Measurements from ENCODE around the gene DCLK1.

DCLK1 gene

DNA sequence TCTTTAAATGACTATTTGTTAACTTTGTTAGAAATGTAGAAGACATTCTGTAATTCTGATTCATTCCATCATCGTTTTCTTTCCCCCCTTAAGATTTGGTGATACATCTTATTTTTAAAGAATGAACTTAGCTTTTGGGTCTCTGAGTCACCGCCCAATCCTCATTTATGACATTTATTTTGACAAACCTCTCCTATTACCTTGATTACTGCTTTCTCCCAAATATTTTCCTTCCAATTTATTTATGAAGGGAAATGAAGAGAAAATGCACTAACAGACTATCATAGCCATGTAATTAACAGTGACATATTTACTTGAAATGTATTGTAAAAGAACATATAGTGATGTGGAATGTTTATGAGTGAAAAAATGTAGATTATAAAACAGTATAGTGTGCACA, 241.6 kb downstream of the DCLK1 start:
- no peak for DNase-seq

GRCh38 chr13:35888981-35889380, 242.2 kb downstream of the DCLK1 start:
- DNase-seq = no peak

- no peak for DNase-seq
Measured at GRCh38 chr13:35888457-35888883, 242.7 kb downstream of the DCLK1 start.

GRCh38 chr13:35887115-35887666, 244.0 kb downstream of the DCLK1 start:
- DNase-seq = no peak

- DNase-seq = no peak
Measured at GRCh38 chr13:35886332-35887114, 244.7 kb downstream of the DCLK1 start.

- no peak for DNase-seq
Measured at GRCh38 chr13:35884211-35884760, 246.9 kb downstream of the DCLK1 start.

GRCh38 chr13:35882722-35883497, 248.3 kb downstream of the DCLK1 start:
- no peak for DNase-seq

GRCh38 chr13:35881360-35881759, 249.8 kb downstream of the DCLK1 start:
- DNase-seq = peak in 1 of 2 experiments; percentile 32

DNA sequence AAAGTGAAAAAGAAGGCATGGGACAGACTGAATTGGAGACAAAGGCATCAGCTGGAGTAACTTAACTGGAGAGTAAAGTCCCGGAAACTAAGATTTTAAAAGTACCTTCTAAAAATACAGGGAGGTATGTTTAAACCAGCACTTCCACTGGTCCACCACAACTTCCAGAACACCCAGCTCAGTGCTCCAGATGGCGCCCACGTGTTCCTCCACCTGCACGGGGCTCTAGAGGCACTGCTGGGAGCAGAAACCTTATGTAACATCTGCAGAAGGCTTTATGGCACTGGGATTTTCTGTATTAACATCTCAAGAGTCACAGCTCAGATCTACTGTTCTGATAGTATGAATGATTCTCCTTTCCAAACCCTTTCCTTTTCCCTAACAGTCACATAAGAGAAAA, 252.1 kb downstream of the DCLK1 start:
- no peak for DNase-seq

GRCh38 chr13:35876601-35877000, 254.6 kb downstream of the DCLK1 start:
- DNase-seq = no peak

GRCh38 chr13:35874704-35875103, 256.5 kb downstream of the DCLK1 start:
- DNase-seq = no peak

- no peak for DNase-seq
Measured at GRCh38 chr13:35872369-35872768, 258.8 kb downstream of the DCLK1 start.

- DNase-seq = no peak
Measured at GRCh38 chr13:35871561-35871960, 259.6 kb downstream of the DCLK1 start.

GRCh38 chr13:35866801-35867200, 264.4 kb downstream of the DCLK1 start:
- no peak for DNase-seq

DNA sequence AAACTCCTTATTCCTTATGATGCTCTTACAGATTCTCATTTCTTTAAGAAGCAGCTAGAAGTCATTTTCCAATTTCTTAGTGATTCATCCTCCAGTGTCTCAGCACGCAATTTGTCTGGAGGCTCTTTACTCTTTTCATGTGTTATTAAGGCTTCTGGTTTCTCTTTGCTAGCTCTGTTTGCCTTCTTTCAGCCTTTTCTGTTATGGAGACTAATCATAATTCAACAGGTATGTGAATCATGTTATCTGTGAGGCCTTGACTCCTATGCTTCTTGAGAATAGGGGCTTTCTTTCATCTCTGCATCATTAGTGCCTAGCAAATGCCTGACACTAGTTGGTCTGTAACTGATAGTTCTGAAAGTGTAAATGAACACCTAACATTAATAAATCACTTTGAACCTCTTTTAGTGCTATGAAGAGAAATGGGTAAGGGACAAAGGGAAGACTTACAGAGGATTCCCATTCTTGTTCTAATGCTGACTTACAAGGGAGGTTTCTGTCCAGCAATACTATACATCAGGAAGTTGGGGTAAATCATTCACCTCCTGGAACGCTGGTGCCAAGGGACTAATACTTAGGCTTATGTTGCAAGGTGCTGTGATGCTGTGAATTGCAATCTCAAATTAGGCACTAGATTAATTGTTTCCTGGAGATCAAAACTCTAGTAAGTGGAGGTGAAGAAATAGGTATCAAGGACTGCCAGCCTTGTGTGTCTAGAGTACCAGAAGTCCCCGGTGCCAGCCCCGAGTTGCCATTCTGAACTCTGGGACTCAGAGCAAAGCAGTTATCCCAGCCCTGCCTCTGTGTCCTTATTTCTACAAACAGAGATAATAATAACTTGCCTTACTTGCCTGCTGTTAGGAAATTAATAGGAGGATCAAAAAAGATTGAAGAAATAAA, 265.6 kb downstream of the DCLK1 start:
- no peak for DNase-seq

DNA sequence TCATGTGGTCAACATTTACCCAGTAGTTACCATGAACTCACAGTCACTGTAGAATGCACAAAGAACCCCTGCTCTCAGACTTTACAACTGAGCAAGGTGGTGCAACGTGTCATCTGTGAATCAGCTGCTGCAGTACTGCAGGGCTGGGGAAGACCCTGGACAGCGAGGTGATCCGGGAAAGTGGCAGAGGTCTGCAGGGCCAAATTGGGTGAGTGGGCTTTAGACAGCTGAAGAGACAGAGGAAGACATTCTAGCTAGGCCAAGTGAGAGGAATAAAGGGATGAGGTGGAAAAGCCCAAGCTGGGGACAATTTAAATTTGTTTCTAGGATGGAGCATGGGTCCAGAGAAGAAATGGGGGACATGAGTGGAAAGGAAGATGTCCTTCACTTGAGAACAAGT, 270.5 kb downstream of the DCLK1 start:
- DNase-seq = no peak

DNA sequence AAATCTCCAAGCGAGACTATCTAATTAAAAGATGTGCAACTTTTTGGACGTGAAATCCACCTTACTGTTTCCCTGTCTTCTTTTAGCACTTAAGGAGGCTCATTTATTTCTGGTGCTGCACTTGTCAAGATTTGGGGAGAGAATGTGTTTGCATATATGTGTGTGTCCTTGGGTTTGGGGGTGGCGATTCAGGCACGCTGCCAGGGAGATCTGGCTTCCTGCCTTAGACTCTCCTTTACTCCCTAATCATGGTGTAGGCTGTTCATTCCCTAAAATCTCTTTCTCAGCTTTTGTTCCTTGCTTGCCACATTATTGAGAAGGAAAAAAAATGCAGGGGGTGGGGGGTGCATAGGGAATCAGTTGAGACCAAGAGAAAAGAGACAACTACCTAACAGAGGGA, 271.2 kb downstream of the DCLK1 start:
- DNase-seq = no peak

DNA sequence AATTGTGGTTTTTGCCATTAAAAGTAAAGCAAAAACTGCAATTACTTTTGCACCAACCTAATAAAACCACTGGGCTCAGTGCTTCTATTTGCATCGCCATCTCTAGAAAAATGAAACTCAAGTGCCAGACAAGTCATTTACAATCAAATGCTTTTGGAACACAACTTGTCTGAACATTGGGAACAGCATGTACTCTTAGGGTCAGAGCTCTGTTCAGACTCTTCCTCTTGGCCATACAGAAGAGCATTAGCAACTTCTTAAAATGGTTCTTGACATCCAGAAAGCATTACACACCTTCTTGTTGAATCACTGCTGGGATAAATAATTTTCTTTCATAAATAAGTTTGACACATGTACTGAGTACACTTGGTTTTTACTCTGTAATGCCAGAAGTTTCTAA, 272.5 kb downstream of the DCLK1 start:
- no peak for DNase-seq

GRCh38 chr13:35857769-35858168, 273.4 kb downstream of the DCLK1 start:
- DNase-seq = no peak

DNA sequence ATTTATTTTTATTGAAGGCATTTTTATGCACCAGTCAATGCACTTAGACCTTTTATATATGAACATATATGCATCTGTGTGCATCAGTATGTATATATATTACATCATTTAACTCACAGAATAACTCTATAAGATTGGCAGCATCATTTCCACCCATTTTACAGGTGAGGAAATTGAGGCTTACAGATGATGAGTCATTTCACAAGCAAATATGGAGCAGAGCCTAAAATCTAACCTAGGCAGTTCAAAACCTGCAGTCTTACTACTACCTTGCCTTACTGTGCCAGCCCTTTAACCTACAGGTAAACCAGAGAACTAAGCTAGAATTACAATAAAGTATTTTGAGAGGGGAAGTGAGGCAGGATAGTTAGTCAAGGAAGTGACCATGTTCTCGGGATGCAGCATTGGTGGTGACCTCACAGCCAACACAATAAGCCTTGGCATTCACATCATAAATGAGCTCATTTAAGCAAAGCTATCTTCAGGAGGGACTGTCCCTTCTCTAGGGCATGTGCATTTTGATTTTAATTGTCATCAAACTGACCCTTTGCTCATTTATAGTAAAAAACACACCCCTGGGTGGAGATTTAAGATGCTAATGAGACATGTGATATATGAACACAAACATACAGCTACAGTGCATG, 274.3 kb downstream of the DCLK1 start:
- DNase-seq = no peak

DNA sequence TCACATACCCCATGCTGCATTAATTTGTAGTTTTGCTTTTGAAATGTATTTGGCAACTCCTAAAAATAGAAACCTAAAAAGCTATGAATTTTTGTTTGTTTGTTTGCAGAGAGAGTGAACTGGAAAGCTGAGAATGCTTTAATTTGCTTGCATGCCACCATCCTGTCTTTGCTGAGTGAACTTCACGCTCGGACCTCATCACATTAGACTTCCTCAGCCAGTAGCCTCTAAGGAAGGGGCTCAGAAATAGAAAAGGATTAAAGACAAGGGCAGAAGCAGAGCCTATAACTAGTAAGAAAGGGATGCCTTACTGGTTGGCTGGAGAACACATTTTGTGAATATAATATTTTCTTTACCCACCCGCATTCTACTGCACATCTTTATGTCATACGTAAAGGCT, 275.1 kb downstream of the DCLK1 start:
- DNase-seq = no peak

DNA sequence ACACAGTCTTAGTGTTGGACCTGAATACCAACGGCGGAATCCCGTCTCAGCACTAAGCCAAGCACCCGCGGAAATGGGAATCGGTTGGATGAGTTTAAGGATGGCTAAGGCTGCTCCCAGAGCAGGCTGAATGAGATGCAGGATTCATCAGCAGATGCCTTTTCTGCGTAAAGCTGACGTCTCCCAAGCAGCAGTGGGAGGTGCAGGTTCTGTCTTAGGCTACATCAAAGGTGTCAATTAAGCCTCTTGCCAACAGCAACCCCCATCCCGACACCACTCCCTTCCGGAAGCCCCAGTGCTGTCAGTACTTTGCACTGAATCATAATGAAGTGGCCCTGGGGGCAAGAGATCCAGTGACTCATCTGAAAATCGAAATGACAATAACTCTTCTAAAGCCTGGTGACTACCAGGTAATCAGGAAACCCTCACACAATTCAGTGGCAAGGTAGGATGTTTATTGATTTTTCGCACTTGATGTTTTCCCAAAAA, 275.6 kb downstream of the DCLK1 start:
- peak in 1 of 2 experiments; percentile 34 for DNase-seq

Measured in cerebellar nuclear complex (tissue), 1 donor.